ENCODE data around the gene PRODH2. TPM values are rescaled to one million over a fixed set of nuclear protein-coding genes. Genes with fewer than 3 reads are reported as not detected.

The PRODH2 gene
- total RNA-seq, 1 experiment from 2014 or later: not detected

DNA sequence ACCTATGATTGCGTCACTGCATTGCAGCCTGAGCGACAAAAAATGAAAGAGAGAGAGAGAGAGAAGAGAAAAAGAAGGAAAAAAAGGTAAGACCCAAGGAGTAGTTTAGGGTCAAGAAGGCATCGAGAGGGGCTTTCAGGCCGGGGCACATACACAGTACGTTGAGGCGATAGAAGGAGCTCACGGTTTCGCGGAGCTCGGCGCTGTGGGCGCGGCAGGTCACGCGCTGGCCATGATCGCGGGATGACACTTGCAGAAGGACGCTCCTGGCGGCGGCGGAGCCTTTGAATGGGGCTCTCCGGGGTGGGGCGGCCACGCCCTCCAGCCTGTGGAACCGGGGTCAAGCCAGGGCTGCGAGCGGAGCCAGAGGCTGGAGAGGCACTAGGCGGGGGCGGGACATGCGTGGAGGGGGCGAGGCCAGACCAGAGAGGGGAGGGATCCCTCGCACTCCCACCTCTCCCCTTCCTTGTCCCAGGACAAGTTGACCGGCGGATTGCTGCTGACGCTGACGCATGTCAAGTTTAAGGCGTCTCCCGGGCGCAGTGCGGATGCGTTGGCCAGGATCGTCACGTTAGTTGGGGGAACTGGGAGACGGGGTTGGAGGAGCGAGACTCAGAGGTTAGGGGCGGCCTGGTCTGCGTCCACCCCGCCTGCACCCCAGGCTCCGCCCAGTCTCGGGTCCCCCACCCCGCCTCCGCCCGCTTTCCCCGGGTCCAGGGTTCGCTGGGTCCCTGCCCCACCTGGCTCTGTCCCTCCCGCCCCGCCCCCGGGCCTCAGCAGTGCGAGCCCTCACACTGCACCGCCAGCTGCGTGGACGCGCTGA, 32.8 kb upstream of the PRODH2 start:
- Histone ChIP-seq H3K36me3 (ENCODE audit: low read depth) (no peaks in the 10 kb centered on the region), H3K79me2 (ENCODE audit: low read depth) (no peaks in the 10 kb centered on the region), H2AFZ (no peak overlapping the region), H3K4me2 (no peak overlapping the region), H3K9me3 (ENCODE audit: insufficient read depth, low read depth) (no peaks in the 10 kb centered on the region), H3K27ac (no peak overlapping the region), H4K20me1 (ENCODE audit: insufficient read depth) (no peaks in the 10 kb centered on the region), H3K4me3 (no peak overlapping the region), H3K27me3 (ENCODE audit: insufficient read depth, low read depth) (peaks cover 81% of the 10 kb centered on the region), H3K9me2 (ENCODE audit: insufficient read depth) (no peaks in the 10 kb centered on the region), H3F3A (ENCODE audit: insufficient read depth, low read depth) (no peaks in the 10 kb centered on the region), H3K4me1 (replicated peaks; ENCODE audit: insufficient read depth) (no peaks in the 10 kb centered on the region)
- intact Hi-C loops (cut with micrococcal nuclease; ENCODE audit: unreplicated experiment): no loop called here
- DNase-seq: peak in 1 of 2 experiments; percentile 14
- POLR2A ChIA-PET (ENCODE audit: unreplicated experiment): interaction anchor here (0.5 kb wide), 1 partner anchor 465 kb away, joined by 7 read pairs; no protein-coding TSS in a partner anchor
- BruUV-seq (replicated peaks): no TSS peak
- CTCF ChIA-PET: no interaction called here
- no peak for TF ChIP-seq EZH2 (IDR thresholded peaks at IDR 0.05; ENCODE audit: low read depth)
- TF ChIP-seq, protein P1, sequence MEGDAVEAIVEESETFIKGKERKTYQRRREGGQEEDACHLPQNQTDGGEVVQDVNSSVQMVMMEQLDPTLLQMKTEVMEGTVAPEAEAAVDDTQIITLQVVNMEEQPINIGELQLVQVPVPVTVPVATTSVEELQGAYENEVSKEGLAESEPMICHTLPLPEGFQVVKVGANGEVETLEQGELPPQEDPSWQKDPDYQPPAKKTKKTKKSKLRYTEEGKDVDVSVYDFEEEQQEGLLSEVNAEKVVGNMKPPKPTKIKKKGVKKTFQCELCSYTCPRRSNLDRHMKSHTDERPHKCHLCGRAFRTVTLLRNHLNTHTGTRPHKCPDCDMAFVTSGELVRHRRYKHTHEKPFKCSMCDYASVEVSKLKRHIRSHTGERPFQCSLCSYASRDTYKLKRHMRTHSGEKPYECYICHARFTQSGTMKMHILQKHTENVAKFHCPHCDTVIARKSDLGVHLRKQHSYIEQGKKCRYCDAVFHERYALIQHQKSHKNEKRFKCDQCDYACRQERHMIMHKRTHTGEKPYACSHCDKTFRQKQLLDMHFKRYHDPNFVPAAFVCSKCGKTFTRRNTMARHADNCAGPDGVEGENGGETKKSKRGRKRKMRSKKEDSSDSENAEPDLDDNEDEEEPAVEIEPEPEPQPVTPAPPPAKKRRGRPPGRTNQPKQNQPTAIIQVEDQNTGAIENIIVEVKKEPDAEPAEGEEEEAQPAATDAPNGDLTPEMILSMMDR (conservative IDR thresholded peaks at IDR 0.05): no peak

DNA sequence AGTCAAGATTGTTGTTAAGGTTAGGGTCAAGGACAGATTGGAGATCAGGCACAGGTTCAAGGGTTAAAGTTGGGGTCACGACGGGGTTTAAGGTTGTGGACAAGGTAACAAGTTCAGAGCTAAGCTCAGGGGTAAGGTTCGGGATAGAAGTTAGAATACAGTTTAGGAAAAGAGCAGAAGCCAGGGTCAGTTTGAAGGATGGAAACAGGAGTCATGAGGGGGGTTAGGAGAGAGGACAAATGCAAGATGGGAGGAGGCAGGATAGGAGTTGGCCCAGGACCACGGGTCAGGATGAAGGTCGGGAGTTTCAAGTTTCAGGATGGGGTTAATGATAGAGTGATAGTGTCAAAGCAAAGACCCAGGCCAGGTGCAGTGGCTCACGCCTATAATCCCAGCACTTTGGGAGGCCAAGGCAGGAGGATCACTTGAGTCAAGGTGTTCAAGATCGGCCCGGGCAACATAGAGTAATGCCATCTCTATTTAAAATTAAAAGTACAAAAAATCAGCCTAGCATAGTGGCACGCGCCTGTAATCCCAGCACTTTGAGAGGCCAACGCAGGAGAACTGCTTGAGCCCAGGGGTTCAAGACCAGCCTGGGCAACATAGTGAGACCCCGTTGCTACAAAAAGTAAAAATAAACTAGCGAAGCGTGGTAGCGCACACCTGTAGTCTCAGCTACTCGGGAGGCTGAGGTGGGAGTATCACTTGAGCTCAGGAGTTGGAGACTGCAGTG, 32.0 kb upstream of the PRODH2 start:
- Histone ChIP-seq H3K27ac (no peak overlapping the region), H3F3A (ENCODE audit: insufficient read depth, low read depth) (no peaks in the 10 kb centered on the region), H3K9me2 (ENCODE audit: insufficient read depth) (no peaks in the 10 kb centered on the region), H3K79me2 (ENCODE audit: low read depth) (no peaks in the 10 kb centered on the region), H2AFZ (no peak overlapping the region), H3K36me3 (ENCODE audit: low read depth) (no peaks in the 10 kb centered on the region), H3K27me3 (ENCODE audit: insufficient read depth, low read depth) (peaks cover 80% of the 10 kb centered on the region), H3K9me3 (ENCODE audit: insufficient read depth, low read depth) (no peaks in the 10 kb centered on the region), H3K4me3 (no peak overlapping the region), H4K20me1 (ENCODE audit: insufficient read depth) (no peaks in the 10 kb centered on the region), H3K4me2 (no peak overlapping the region), H3K4me1 (replicated peaks; ENCODE audit: insufficient read depth) (no peaks in the 10 kb centered on the region)
- DNase-seq: no peak
- intact Hi-C loops (cut with micrococcal nuclease; ENCODE audit: unreplicated experiment): no loop called here
- POLR2A ChIA-PET (ENCODE audit: unreplicated experiment): interaction anchor here (0.5 kb wide), 1 partner anchor 464 kb away, joined by 7 read pairs; no protein-coding TSS in a partner anchor
- CTCF ChIA-PET: no interaction called here
- no TSS peak for BruUV-seq (replicated peaks)
- no peak for TF ChIP-seq EZH2 (IDR thresholded peaks at IDR 0.05; ENCODE audit: low read depth)

DNA sequence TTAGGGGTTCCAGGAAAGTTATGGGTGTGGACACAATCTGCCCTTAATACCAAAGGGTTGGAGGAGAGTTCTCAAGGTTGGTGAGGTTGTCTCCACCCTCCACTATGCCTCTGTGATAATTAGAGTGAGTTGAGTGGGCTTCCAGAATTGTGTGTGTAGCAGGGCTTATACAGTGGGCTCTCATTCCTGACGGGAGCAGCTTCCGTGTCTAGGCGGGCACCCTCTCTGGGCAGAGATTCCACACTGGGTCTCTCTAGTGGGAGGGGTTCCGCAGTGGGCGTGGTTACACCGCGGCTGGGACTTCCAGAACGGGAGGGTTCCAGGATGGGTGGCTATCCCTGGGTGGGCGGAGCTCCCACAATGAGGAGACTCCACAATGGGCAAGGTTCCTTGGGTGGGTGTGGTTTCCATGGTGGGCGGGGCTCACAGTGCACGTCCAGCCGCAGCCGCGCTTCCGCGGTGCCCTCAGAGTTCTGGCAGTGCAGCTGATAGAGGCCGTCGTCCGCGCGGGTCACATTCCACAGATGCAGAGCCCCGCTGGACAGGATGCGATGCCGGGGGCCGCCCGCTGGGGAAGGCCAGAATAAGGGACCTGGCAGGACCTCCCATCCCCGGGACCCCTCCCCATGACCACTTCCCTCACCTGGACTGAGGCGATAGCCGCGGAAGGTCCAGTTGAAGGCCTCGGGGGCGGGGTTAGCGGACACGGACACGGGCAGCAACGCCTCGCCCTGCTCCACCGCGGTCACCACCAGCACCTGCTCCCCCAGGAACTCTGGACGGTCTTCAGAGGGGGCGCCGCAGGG, 31.2 kb upstream of the PRODH2 start:
- peaks cover 79% of the 10 kb centered on the region for H3K27me3 ChIP-seq (ENCODE audit: insufficient read depth, low read depth)
- TF ChIP-seq EZH2 (IDR thresholded peaks at IDR 0.05; ENCODE audit: low read depth): no peak
- TF ChIP-seq, protein P1 (conservative IDR thresholded peaks at IDR 0.05): no peak
- H3K36me3 ChIP-seq (ENCODE audit: low read depth): no peaks in the 10 kb centered on the region
- no peaks in the 10 kb centered on the region for H3K79me2 ChIP-seq (ENCODE audit: low read depth)
- no peak overlapping the region for H3K27ac ChIP-seq
- H3K4me1 ChIP-seq (replicated peaks; ENCODE audit: insufficient read depth): no peaks in the 10 kb centered on the region
- H3K4me2 ChIP-seq: no peak overlapping the region
- H3F3A ChIP-seq (ENCODE audit: insufficient read depth, low read depth): no peaks in the 10 kb centered on the region
- intact Hi-C loops (cut with micrococcal nuclease; ENCODE audit: unreplicated experiment): no loop called here
- no peak for DNase-seq
- POLR2A ChIA-PET (ENCODE audit: unreplicated experiment): no interaction called here
- H4K20me1 ChIP-seq (ENCODE audit: insufficient read depth): no peaks in the 10 kb centered on the region
- CTCF ChIA-PET: no interaction called here
- BruUV-seq (replicated peaks): no TSS peak
- no peaks in the 10 kb centered on the region for H3K9me2 ChIP-seq (ENCODE audit: insufficient read depth)
- no peak overlapping the region for H3K4me3 ChIP-seq
- no peak overlapping the region for H2AFZ ChIP-seq
- H3K9me3 ChIP-seq (ENCODE audit: insufficient read depth, low read depth): no peaks in the 10 kb centered on the region
